PC-3 (cell line): Measurements from ENCODE around the gene MAD1L1.

Source experiments
- CTCF ChIP-seq: fragments of 300-600 bp; sonication (generic); conservative IDR thresholded peaks from 2 replicates; pipeline ENCODE4 v1.5.1; 2017; ENCODE audit warnings: antibody characterized with exemption, low read depth, mild to moderate bottlenecking, low read length
- EZH2 ChIP-seq: fragments of 300-600 bp; sonication (generic); IDR thresholded peaks from one replicate; pipeline ENCODE4 v1.6.1; 2017; ENCODE audit warnings: antibody characterized with exemption, mild to moderate bottlenecking, low read length; ENCODE audit not compliant: unreplicated experiment
- EZH2phosphoT487 ChIP-seq: fragments of 300-600 bp; sonication (generic); IDR thresholded peaks from 2 replicates; pipeline ENCODE4 v1.6.1; 2018; ENCODE audit warnings: mild to moderate bottlenecking, antibody characterized with exemption, low read length, borderline replicate concordance

- no peak for TF ChIP-seq CTCF
- no peak for TF ChIP-seq EZH2
- no peak for TF ChIP-seq EZH2phosphoT487
Measured at GRCh38 chr7:1961701-1962276, 271.0 kb downstream of the MAD1L1 start.
